ENCODE measurements around the gene CMAS.
"Not testable (repeated sequence)": the region's sequence is repeated elsewhere in the genome, so short reads cannot be mapped to it uniquely, and the experiment has no call there.

GRCh38 chr12:22023489-22023888 is 22.5 kb upstream of the CMAS start:
- not testable (repeated sequence) for TF ChIP-seq POLR2AphosphoS5, CTCF (IDR thresholded peaks at IDR 0.05)
